HCT116 (cell line): ENCODE measurements around the gene SH2B2. TPM values are rescaled to one million over a fixed set of nuclear protein-coding genes. Genes with fewer than 3 reads are reported as not detected.

ENCODE experiments used
- ATAC-seq: fragments of 200-7000 bp; cut with Tn5 transposase; 2 replicates; pipeline ENCODE4 v1.9.1; 2020; ENCODE audit warnings: mild to moderate bottlenecking, moderate library complexity
- BruUV-seq: library from RNA; stranded (reverse); fragments of 400-500 nt; replicated peaks from 2 replicates; lab custom pipeline; 2021; lab: Mats Ljungman, UMichigan
- CTCF ChIA-PET: fragments of 300-600 bp; sonication (Branson Sonifier 250); formaldehyde crosslinking; loops from one replicate; lab custom pipeline; 2021; ENCODE audit warnings: antibody characterized with exemption; lab: Charles Lee
- POLR2A ChIA-PET: fragments of 300-600, 350-600 bp; sonication (Branson Sonifier 250); formaldehyde crosslinking; loops from one replicate; lab custom pipeline; 2021; ENCODE audit warnings: antibody characterized with exemption; lab: Charles Lee
- RAD21 ChIA-PET, 2 experiments: fragments of 300-600 bp; sonication (Branson Sonifier 250); formaldehyde crosslinking; loops; one replicate each; lab custom pipeline; 2023; ENCODE audit warnings: low total read pairs in 2 of 2; ENCODE audit not compliant: uncharacterized antibody in 2 of 2, unreplicated experiment in 2 of 2, low non-redundant PET in 1 of 2; lab: Charles Lee
- DNase-seq: peaks from one replicate; pipeline ENCODE4 v3.0.0-alpha.2; 2010; ENCODE audit warnings: low read depth, low spot score
- H2AFZ ChIP-seq: fragments of 200-600 bp; shearing (Covaris generic), sonication (generic); 2 replicates; pipeline ENCODE4 v1.6.1; 2017; ENCODE audit warnings: low read depth, mixed run types, mixed read lengths, antibody characterized with exemption, low read length; ENCODE audit not compliant: poor library complexity, severe bottlenecking
- H3K27ac ChIP-seq: 2 replicates; pipeline ENCODE4 v1.5.1; 2012; ENCODE audit warnings: low read depth, low read length
- H3K27me3 ChIP-seq: fragments of 200-600 bp; sonication (generic); 2 replicates; pipeline ENCODE4 v1.6.1; 2016; ENCODE audit warnings: mixed run types, low read length, mixed read lengths; ENCODE audit not compliant: insufficient read depth
- H3K36me3 ChIP-seq, 2 experiments: fragments of 200-500 bp in 1 of 2; fragments of 200-600 bp in 1 of 2; sonication (Bioruptor generic) in 1 of 2; sonication (generic) in 1 of 2; 2 replicates each; pipeline versions ENCODE4 v1.5.1 to v1.6.1; 2014 to 2016; ENCODE audit warnings: low read length in 2 of 2, inconsistent platforms in 1 of 2, mixed read lengths in 1 of 2, mixed run types in 1 of 2; ENCODE audit not compliant: insufficient read depth in 2 of 2, control insufficient read depth in 1 of 2
- H3K4me1 ChIP-seq, 2 experiments: fragments of 200-600 bp in 1 of 2; sonication (generic) in 1 of 2; 2 replicates each; pipeline versions ENCODE4 v1.5.1 to v1.6.1; 2012 to 2017; ENCODE audit warnings: low read length in 2 of 2, inconsistent platforms in 1 of 2, mild to moderate bottlenecking in 1 of 2, mixed read lengths in 1 of 2, mixed run types in 1 of 2, moderate library complexity in 1 of 2; ENCODE audit not compliant: insufficient read depth in 2 of 2, control insufficient read depth in 1 of 2
- H3K4me2 ChIP-seq: fragments of 200-600 bp; sonication (generic); 2 replicates; pipeline ENCODE4 v1.6.1; 2017; ENCODE audit warnings: mixed run types, low read length, mixed read lengths
- H3K4me3 ChIP-seq, 2 experiments: fragments of 200-600 bp in 1 of 2; sonication (generic) in 1 of 2; replicated peaks in 1 of 2; 2 replicates each; pipeline ENCODE4 v1.5.1; 2011 to 2016; ENCODE audit warnings: low read length in 2 of 2, control low read depth in 1 of 2, low read depth in 1 of 2, mild to moderate bottlenecking in 1 of 2, mixed read lengths in 1 of 2, mixed run types in 1 of 2
- H3K79me2 ChIP-seq: fragments of 200-600 bp; sonication (generic); 2 replicates; pipeline ENCODE4 v1.6.1; 2017; ENCODE audit warnings: mild to moderate bottlenecking, mixed run types, low read length, moderate library complexity, mixed read lengths; ENCODE audit not compliant: insufficient read depth
- H3K9ac ChIP-seq: fragments of 200-600 bp; sonication (generic); 2 replicates; pipeline ENCODE4 v1.6.1; 2016; ENCODE audit warnings: low read length, mixed read lengths
- H3K9me2 ChIP-seq: fragments of 200-600 bp; sonication (generic), shearing (Covaris generic); 2 replicates; pipeline ENCODE4 v1.6.1; 2017; ENCODE audit warnings: mixed run types, mild to moderate bottlenecking, moderate library complexity; ENCODE audit not compliant: insufficient read depth
- H3K9me3 ChIP-seq, 2 experiments: fragments of 200-500 bp in 1 of 2; fragments of 200-600 bp in 1 of 2; sonication (Bioruptor generic) in 1 of 2; sonication (generic) in 1 of 2; 2 replicates each; pipeline ENCODE4 v1.6.1; 2014 to 2017; ENCODE audit warnings: low read length in 2 of 2, mixed read lengths in 2 of 2, inconsistent platforms in 1 of 2, low read depth in 1 of 2, mild to moderate bottlenecking in 1 of 2, mixed run types in 1 of 2, moderate library complexity in 1 of 2; ENCODE audit not compliant: control insufficient read depth in 1 of 2, insufficient read depth in 1 of 2
- H4K20me1 ChIP-seq: fragments of 200-600 bp; sonication (generic), shearing (Covaris generic); 2 replicates; pipeline ENCODE4 v1.6.1; 2017; ENCODE audit warnings: mixed run types, mild to moderate bottlenecking, moderate library complexity; ENCODE audit not compliant: insufficient read depth
- ATF3 ChIP-seq: IDR thresholded peaks from 2 replicates; pipeline ENCODE4 v1.6.1; 2012
- CTCF ChIP-seq, 3 experiments: fragments of 200-600 bp in 1 of 3; sonication (generic) in 1 of 3; IDR thresholded peaks in 2 of 3; conservative IDR thresholded peaks in 1 of 3; 2 replicates each; pipeline ENCODE4 v1.5.1; 2012 to 2017; ENCODE audit warnings: low read depth in 2 of 3, low read length in 2 of 3, antibody characterized with exemption in 1 of 3, borderline replicate concordance in 1 of 3, control low read depth in 1 of 3, mild to moderate bottlenecking in 1 of 3, mixed read lengths in 1 of 3, mixed run types in 1 of 3, moderate library complexity in 1 of 3; ENCODE audit not compliant: insufficient read depth in 1 of 3
- EGR1 ChIP-seq: IDR thresholded peaks from 2 replicates; pipeline ENCODE4 v1.6.1; 2012; ENCODE audit warnings: low read depth
- FOSL1 ChIP-seq: IDR thresholded peaks from 2 replicates; pipeline ENCODE4 v1.6.1; 2012; ENCODE audit warnings: low read depth
- JUND ChIP-seq: IDR thresholded peaks from 2 replicates; pipeline ENCODE4 v1.6.1; 2012
- MAX ChIP-seq: IDR thresholded peaks from 2 replicates; pipeline ENCODE4 v1.6.1; 2012
- POLR2AphosphoS5 ChIP-seq: IDR thresholded peaks from 2 replicates; pipeline ENCODE4 v1.6.1; 2011; ENCODE audit warnings: mild to moderate bottlenecking, low read depth, low read length, moderate library complexity
- RAD21 ChIP-seq: IDR thresholded peaks from 2 replicates; pipeline ENCODE4 v1.6.1; 2012; ENCODE audit warnings: low read depth, mild to moderate bottlenecking
- TCF7L2 ChIP-seq: IDR thresholded peaks from 2 replicates; pipeline ENCODE4 v1.7.0; 2011; ENCODE audit warnings: borderline replicate concordance, inconsistent platforms; ENCODE audit not compliant: insufficient read depth, insufficient read length; ENCODE audit errors: extremely low read depth
- YY1 ChIP-seq: IDR thresholded peaks from 2 replicates; pipeline ENCODE4 v1.6.1; 2011; ENCODE audit warnings: low read length, low read depth, moderate library complexity, mild to moderate bottlenecking; ENCODE audit not compliant: insufficient replicate concordance; ENCODE audit errors: extremely low read depth
- ZBTB33 ChIP-seq: IDR thresholded peaks from 2 replicates; pipeline ENCODE4 v1.6.1; 2011; ENCODE audit warnings: mild to moderate bottlenecking, low read length, moderate library complexity; ENCODE audit not compliant: insufficient replicate concordance; ENCODE audit errors: extremely low read depth
- ZFX ChIP-seq: fragments of 450-650 bp; IDR thresholded peaks from 2 replicates; pipeline ENCODE4 v1.6.1; 2017
- ZNF274 ChIP-seq: fragments of 200-500 bp; sonication (Bioruptor generic); IDR thresholded peaks from 2 replicates; pipeline ENCODE4 v1.6.1; 2014; ENCODE audit warnings: mild to moderate bottlenecking, low read depth, low read length, inconsistent platforms
- intact Hi-C: fragments of 100-400 bp; cut with micrococcal nuclease; formaldehyde crosslinking; loops from 2 replicates; pipeline ENCODE4 v1.10.0; 2022
- total RNA-seq: library from RNA; stranded (reverse); gene quantifications from one replicate; pipeline ENCODE4 v1.2.1, GENCODE V29; 2021; ENCODE audit not compliant: unreplicated experiment

SH2B2 gene
- total RNA-seq, 1 experiment from 2014 or later = 11.8 TPM

- TF ChIP-seq ZBTB33 = no peak
- no peak for TF ChIP-seq ZFX
Measured at GRCh38 chr7:102262546-102262945, 24.1 kb upstream of the SH2B2 start (continued).

GRCh38 chr7:102264367-102264891 lies 22.2 kb upstream of the SH2B2 start:
- H3K9me2 ChIP-seq = no peaks in the 10 kb centered on the region
- no peaks in the 10 kb centered on the region for H4K20me1 ChIP-seq
- no peak overlapping the region for H3K4me3 ChIP-seq
- RAD21 ChIA-PET = no interaction called here
- H3K79me2 ChIP-seq = no peaks in the 10 kb centered on the region
- no peaks in the 10 kb centered on the region for H3K4me1 ChIP-seq
- H3K9me3 ChIP-seq = no peaks in the 10 kb centered on the region
- no peaks in the 10 kb centered on the region for H3K36me3 ChIP-seq
- DNase-seq = no peak
- TF ChIP-seq CTCF (IDR thresholded peaks at IDR 0.05 in 2 of 3, conservative IDR thresholded peaks at IDR 0.05 in 1 of 3; ENCODE audit: borderline replicate concordance in 1 of 3, insufficient read depth in 1 of 3, low read depth in 2 of 3, low read length in 2 of 3) (no peak), YY1 (no peak), RAD21 (no peak), ZNF274 (no peak), EGR1 (no peak), TCF7L2 (no peak), FOSL1 (no peak), POLR2AphosphoS5 (no peak), JUND (no peak), MAX (no peak), ATF3 (no peak)
- CTCF ChIA-PET = interaction anchor here (0.9 kb wide), 1 partner anchor 9 kb away, joined by 3 read pairs; no protein-coding TSS in a partner anchor
- no peak overlapping the region for H2AFZ ChIP-seq
- no peaks in the 10 kb centered on the region for H3K27me3 ChIP-seq
- H3K9ac ChIP-seq = no peak overlapping the region
- no peak for ATAC-seq
- intact Hi-C loops = no loop called here
- no peak overlapping the region for H3K4me2 ChIP-seq
- no TSS peak for BruUV-seq
- POLR2A ChIA-PET = no interaction called here
- H3K27ac ChIP-seq = no peak overlapping the region
